Loucy (cell line): Measurements from ENCODE around the gene MRPS9.

Experiments
- H2AFZ ChIP-seq: fragments of 200-600 bp; sonication (generic); 2 replicates; pipeline ENCODE4 v1.6.0; 2016; ENCODE audit warnings: antibody characterized with exemption, mild to moderate bottlenecking, low read length, moderate library complexity
- H3F3A ChIP-seq: fragments of 200-600 bp; 2 replicates; pipeline ENCODE4 v1.6.0; 2016; ENCODE audit warnings: antibody characterized with exemption, low read depth, mild to moderate bottlenecking
- H3K27me3 ChIP-seq: fragments of 200-600 bp; sonication (generic); 2 replicates; pipeline ENCODE4 v1.6.1; 2014; ENCODE audit warnings: low read length, mild to moderate bottlenecking; ENCODE audit not compliant: insufficient read depth, poor library complexity, severe bottlenecking
- H3K36me3 ChIP-seq: fragments of 200-600 bp; sonication (generic); 2 replicates; pipeline ENCODE4 v1.6.1; 2016; ENCODE audit warnings: low read length; ENCODE audit not compliant: insufficient read depth
- H3K4me1 ChIP-seq: fragments of 200-600 bp; sonication (generic); 2 replicates; pipeline ENCODE4 v1.5.1; 2014; ENCODE audit warnings: low read length, mild to moderate bottlenecking; ENCODE audit not compliant: insufficient read depth, poor library complexity, severe bottlenecking
- H3K4me2 ChIP-seq: fragments of 200-600 bp; sonication (generic); 2 replicates; pipeline ENCODE4 v1.6.0; 2014; ENCODE audit warnings: antibody characterized with exemption, low read length, low read depth, mild to moderate bottlenecking; ENCODE audit not compliant: poor library complexity, severe bottlenecking
- H3K4me3 ChIP-seq: fragments of 200-600 bp; sonication (generic); 2 replicates; pipeline ENCODE4 v1.5.1; 2014; ENCODE audit warnings: low read length, mild to moderate bottlenecking, mixed read lengths; ENCODE audit not compliant: poor library complexity, severe bottlenecking
- H3K79me2 ChIP-seq: fragments of 200-600 bp; sonication (generic); 2 replicates; pipeline ENCODE4 v1.6.1; 2014; ENCODE audit warnings: low read length; ENCODE audit not compliant: insufficient read depth
- H3K9ac ChIP-seq: fragments of 200-600 bp; sonication (generic); 2 replicates; pipeline ENCODE4 v1.6.0; 2014; ENCODE audit warnings: mild to moderate bottlenecking, low read depth, low read length, moderate library complexity; ENCODE audit not compliant: poor library complexity, severe bottlenecking
- H3K9me2 ChIP-seq: fragments of 200-600 bp; sonication (generic); replicated peaks from 2 replicates; pipeline ENCODE4 v1.6.1; 2016; ENCODE audit warnings: low read depth, low read length, mixed read lengths
- H3K9me3 ChIP-seq: fragments of 200-600 bp; sonication (generic); 2 replicates; pipeline ENCODE4 v1.6.1; 2014; ENCODE audit warnings: mild to moderate bottlenecking, antibody characterized with exemption, low read length, low read depth; ENCODE audit not compliant: insufficient read depth
- H4K20me1 ChIP-seq: fragments of 200-600 bp; sonication (generic); 2 replicates; pipeline ENCODE4 v1.6.0; 2014; ENCODE audit warnings: antibody characterized with exemption, low read length, mild to moderate bottlenecking; ENCODE audit not compliant: insufficient read depth, poor library complexity, severe bottlenecking
- CTCF ChIP-seq: fragments of 200-600 bp; sonication (generic); conservative IDR thresholded peaks from 2 replicates; pipeline ENCODE4 v1.5.1; 2014; ENCODE audit warnings: mild to moderate bottlenecking, antibody characterized with exemption, low read length
- EZH2phosphoT487 ChIP-seq: fragments of 200-600 bp; IDR thresholded peaks from 2 replicates; pipeline ENCODE4 v1.6.1; 2018; ENCODE audit warnings: antibody characterized with exemption, mild to moderate bottlenecking, moderate library complexity, borderline replicate concordance

Gene MRPS9

GRCh38 chr2:105110295-105110829 is 72.5 kb downstream of the MRPS9 start:
- H3K9me3 ChIP-seq = no peaks in the 10 kb centered on the region
- H3K4me3 ChIP-seq = no peak overlapping the region
- no peaks in the 10 kb centered on the region for H3K9me2 ChIP-seq
- H3K4me1 ChIP-seq = no peaks in the 10 kb centered on the region
- no peak overlapping the region for H2AFZ ChIP-seq
- H4K20me1 ChIP-seq = no peaks in the 10 kb centered on the region
- H3K9ac ChIP-seq = no peak overlapping the region
- H3K27me3 ChIP-seq = no peaks in the 10 kb centered on the region
- H3K36me3 ChIP-seq = no peaks in the 10 kb centered on the region
- no peak overlapping the region for H3K4me2 ChIP-seq
- H3K79me2 ChIP-seq = no peaks in the 10 kb centered on the region
- no peaks in the 10 kb centered on the region for H3F3A ChIP-seq
- TF ChIP-seq EZH2phosphoT487 (no peak), CTCF (no peak)

- TF ChIP-seq EZH2phosphoT487 (no peak), CTCF (no peak)
- Histone ChIP-seq H3K9ac (no peak overlapping the region), H3K27me3 (no peaks in the 10 kb centered on the region), H3K9me2 (no peaks in the 10 kb centered on the region), H3K79me2 (no peaks in the 10 kb centered on the region), H2AFZ (no peak overlapping the region), H3K9me3 (no peaks in the 10 kb centered on the region), H3K4me3 (no peak overlapping the region), H3F3A (no peaks in the 10 kb centered on the region), H3K4me2 (no peak overlapping the region), H4K20me1 (no peaks in the 10 kb centered on the region), H3K4me1 (no peaks in the 10 kb centered on the region), H3K36me3 (no peaks in the 10 kb centered on the region)
These were observed 73.7 kb downstream of the MRPS9 start for GRCh38 chr2:105111365-105112150.

- Histone ChIP-seq H3K9me2 (no peaks in the 10 kb centered on the region), H3K79me2 (no peaks in the 10 kb centered on the region), H3K36me3 (no peaks in the 10 kb centered on the region), H4K20me1 (no peaks in the 10 kb centered on the region), H3K27me3 (no peaks in the 10 kb centered on the region), H3K4me3 (no peak overlapping the region), H3K4me1 (no peaks in the 10 kb centered on the region), H3F3A (no peaks in the 10 kb centered on the region), H2AFZ (no peak overlapping the region), H3K9me3 (no peaks in the 10 kb centered on the region), H3K9ac (no peak overlapping the region), H3K4me2 (no peak overlapping the region)
- no peak for TF ChIP-seq CTCF
- TF ChIP-seq EZH2phosphoT487 = no peak
These were observed 74.5 kb downstream of the MRPS9 start for GRCh38 chr2:105112345-105112744.
